Peyer's patch (tissue), 4 donors: ENCODE data around the gene PTRH1. TPM values are rescaled to one million over a fixed set of nuclear protein-coding genes. Genes with fewer than 3 reads are reported as not detected.

Experiments
- DNase-seq, 3 donors: peaks; one replicate each; pipeline ENCODE4 v3.0.0-alpha.2; 2017 to 2019
- H3K27ac ChIP-seq, 4 donors: fragments of 200-600 bp; sonication (generic); one replicate each; pipeline ENCODE4 v1.5.1; 2016 to 2019
- H3K27me3 ChIP-seq, 2 donors: fragments of 200-600 bp; sonication (generic); one replicate each; pipeline ENCODE4 v1.5.1; 2019
- H3K36me3 ChIP-seq, 3 donors: fragments of 200-600 bp; sonication (generic); one replicate each; pipeline ENCODE4 v1.5.1; 2016 to 2019
- H3K4me1 ChIP-seq, 4 donors: fragments of 200-600 bp; sonication (generic); one replicate each; pipeline ENCODE4 v1.5.1; 2016 to 2019
- H3K4me3 ChIP-seq, 4 donors: fragments of 200-600 bp; sonication (generic); 1 replicate in 3 of 4; 2 replicates in 1 of 4; pipeline ENCODE4 v1.5.1; 2016 to 2019; ENCODE audit warnings: mild to moderate bottlenecking in 1 of 4
- H3K9me3 ChIP-seq, 4 donors: fragments of 200-600 bp; sonication (generic); one replicate each; pipeline ENCODE4 v1.5.1; 2016 to 2019; ENCODE audit warnings: mild to moderate bottlenecking in 1 of 4
- CTCF ChIP-seq, 6 experiments: fragments of 450-650 bp in 4 of 6; fragments of 200-600 bp in 2 of 6; sonication (generic) in 1 of 6; IDR thresholded peaks; one replicate each; pipeline ENCODE4 v1.5.1; 2017 to 2019; ENCODE audit warnings: antibody characterized with exemption in 6 of 6, mild to moderate bottlenecking in 3 of 6, moderate library complexity in 1 of 6
- POLR2A ChIP-seq, 2 donors: fragments of 450-650 bp; IDR thresholded peaks; one replicate each; pipeline ENCODE4 v1.5.1; 2017; ENCODE audit warnings: antibody characterized with exemption in 2 of 2, mild to moderate bottlenecking in 2 of 2, moderate library complexity in 2 of 2
- total RNA-seq, 4 donors: library from RNA; depleted of rRNA; stranded (reverse); fragments of >200 nt; gene quantifications; one replicate each; pipeline ENCODE4 v1.1.0, GENCODE V29; 2016

The PTRH1 gene
- total RNA-seq, 4 donors from 2014 or later = 5.2 to 14.9 (median 7.9) TPM; not detected in 1

- peaks cover 0 to 18% of the 10 kb centered on the region in 2 donors for H3K27me3 ChIP-seq
- DNase-seq = no peak
- peaks cover 0 to 5% (median 0%) of the 10 kb centered on the region in 4 donors for H3K4me1 ChIP-seq
- no peak overlapping the region for H3K27ac ChIP-seq
- no peak overlapping the region for H3K4me3 ChIP-seq
- peaks cover 0 to 16% (median 0%) of the 10 kb centered on the region in 3 donors for H3K36me3 ChIP-seq
- TF ChIP-seq CTCF (IDR thresholded peaks at IDR 0.05) (no peak), POLR2A (IDR thresholded peaks at IDR 0.05) (no peak)
- no peaks in the 10 kb centered on the region for H3K9me3 ChIP-seq
These were observed 38.2 kb upstream of the PTRH1 start for GRCh38 chr9:127753622-127754021.

GRCh38 chr9:127753148-127753547, 37.7 kb upstream of the PTRH1 start:
- TF ChIP-seq CTCF (IDR thresholded peaks at IDR 0.05) (no peak), POLR2A (IDR thresholded peaks at IDR 0.05) (no peak)
- no peak overlapping the region for H3K27ac ChIP-seq
- DNase-seq = no peak
- no peak overlapping the region for H3K4me3 ChIP-seq
- peaks cover 0 to 16% (median 0%) of the 10 kb centered on the region in 3 donors for H3K36me3 ChIP-seq
- peaks cover 0 to 5% (median 0%) of the 10 kb centered on the region in 4 donors for H3K4me1 ChIP-seq
- H3K9me3 ChIP-seq = no peaks in the 10 kb centered on the region
- H3K27me3 ChIP-seq = peaks cover 0 to 18% of the 10 kb centered on the region in 2 donors

GRCh38 chr9:127751269-127752054, 36.0 kb upstream of the PTRH1 start:
- no peak overlapping the region for H3K4me3 ChIP-seq
- no peak for DNase-seq
- no peak overlapping the region for H3K27ac ChIP-seq
- TF ChIP-seq POLR2A (IDR thresholded peaks at IDR 0.05) (no peak), CTCF (IDR thresholded peaks at IDR 0.05) (no peak)
- peaks cover 0 to 5% (median 0%) of the 10 kb centered on the region in 4 donors for H3K4me1 ChIP-seq
- H3K27me3 ChIP-seq = peaks cover 0 to 18% of the 10 kb centered on the region in 2 donors
- no peaks in the 10 kb centered on the region for H3K9me3 ChIP-seq
- peaks cover 0 to 16% (median 0%) of the 10 kb centered on the region in 3 donors for H3K36me3 ChIP-seq

GRCh38 chr9:127749090-127749787, 33.8 kb upstream of the PTRH1 start:
- DNase-seq = no peak
- Histone ChIP-seq H3K4me3 (no peak overlapping the region), H3K36me3 (peaks cover 0 to 16% (median 0%) of the 10 kb centered on the region in 3 donors), H3K27ac (no peak overlapping the region), H3K9me3 (no peaks in the 10 kb centered on the region), H3K4me1 (no peaks in the 10 kb centered on the region), H3K27me3 (peaks cover 0 to 4% of the 10 kb centered on the region in 2 donors)
- no peak for TF ChIP-seq CTCF (IDR thresholded peaks at IDR 0.05)
- TF ChIP-seq POLR2A (IDR thresholded peaks at IDR 0.05) = no peak

- DNase-seq = no peak
These were observed 31.6 kb upstream of the PTRH1 start for GRCh38 chr9:127746959-127747569.

More at GRCh38 chr9:127746959-127747569, 31.6 kb upstream of the PTRH1 start:
- Histone ChIP-seq H3K9me3 (no peaks in the 10 kb centered on the region), H3K27ac (no peak overlapping the region), H3K27me3 (peaks cover 0 to 9% of the 10 kb centered on the region in 2 donors), H3K4me3 (no peak overlapping the region), H3K36me3 (peaks cover 0 to 16% (median 0%) of the 10 kb centered on the region in 3 donors), H3K4me1 (peaks cover 0 to 6% (median 0%) of the 10 kb centered on the region in 4 donors)
- no peak for TF ChIP-seq POLR2A (IDR thresholded peaks at IDR 0.05)
- no peak for TF ChIP-seq CTCF (IDR thresholded peaks at IDR 0.05)
